Thyroid gland (tissue), 4 donors: ENCODE results near the gene HCLS1.

ENCODE experiments used
- POLR2A ChIP-seq, 2 donors: fragments of 450-650 bp; IDR thresholded peaks; one replicate each; pipeline ENCODE4 v1.6.1; 2017; ENCODE audit warnings: antibody characterized with exemption in 2 of 2, mild to moderate bottlenecking in 2 of 2, moderate library complexity in 1 of 2
- TF ChIP-seq, protein P1 (sequence below), 6 experiments: fragments of 200-600 bp in 3 of 6; fragments of 450-650 bp in 3 of 6; sonication (generic) in 3 of 6; IDR thresholded peaks; one replicate each; pipeline ENCODE4 v1.5.1; 2016 to 2019; ENCODE audit warnings: antibody characterized with exemption in 6 of 6, mild to moderate bottlenecking in 2 of 6, inconsistent platforms in 1 of 6, moderate library complexity in 1 of 6

DNA sequence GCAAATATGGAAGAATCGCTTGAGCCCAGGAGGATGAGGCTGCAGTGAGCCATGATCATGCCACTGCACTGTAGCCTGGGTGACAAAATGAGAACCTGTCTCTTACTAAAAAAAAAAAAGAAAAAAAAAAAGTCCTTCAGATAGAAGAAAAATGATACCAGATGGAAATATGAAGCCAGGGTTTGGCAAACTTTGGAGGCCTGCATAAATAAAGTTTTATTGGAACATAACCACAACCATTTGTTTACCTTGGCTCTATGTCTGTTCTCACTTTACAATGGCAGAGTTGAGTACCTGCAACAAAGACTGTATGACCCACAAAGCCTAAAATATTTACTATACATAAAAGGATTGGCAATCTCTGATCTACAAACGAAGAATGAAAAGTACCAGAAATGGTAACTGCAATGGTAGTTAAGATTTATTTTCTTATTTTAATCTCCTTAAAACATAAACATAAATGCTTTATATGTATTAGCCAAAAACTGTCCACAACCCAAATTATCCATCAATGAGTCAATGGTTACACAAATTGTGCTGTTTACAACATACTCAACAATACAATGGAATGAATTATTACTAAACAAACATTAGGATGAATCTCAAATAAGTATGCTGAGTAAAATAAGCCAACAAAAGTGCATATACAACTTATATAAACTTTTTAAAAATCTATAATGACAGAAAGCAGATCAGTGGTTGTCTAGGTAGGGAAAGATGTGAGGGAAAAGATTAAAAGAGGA is 47.0 kb upstream of the HCLS1 start:
- TF ChIP-seq, protein P1, sequence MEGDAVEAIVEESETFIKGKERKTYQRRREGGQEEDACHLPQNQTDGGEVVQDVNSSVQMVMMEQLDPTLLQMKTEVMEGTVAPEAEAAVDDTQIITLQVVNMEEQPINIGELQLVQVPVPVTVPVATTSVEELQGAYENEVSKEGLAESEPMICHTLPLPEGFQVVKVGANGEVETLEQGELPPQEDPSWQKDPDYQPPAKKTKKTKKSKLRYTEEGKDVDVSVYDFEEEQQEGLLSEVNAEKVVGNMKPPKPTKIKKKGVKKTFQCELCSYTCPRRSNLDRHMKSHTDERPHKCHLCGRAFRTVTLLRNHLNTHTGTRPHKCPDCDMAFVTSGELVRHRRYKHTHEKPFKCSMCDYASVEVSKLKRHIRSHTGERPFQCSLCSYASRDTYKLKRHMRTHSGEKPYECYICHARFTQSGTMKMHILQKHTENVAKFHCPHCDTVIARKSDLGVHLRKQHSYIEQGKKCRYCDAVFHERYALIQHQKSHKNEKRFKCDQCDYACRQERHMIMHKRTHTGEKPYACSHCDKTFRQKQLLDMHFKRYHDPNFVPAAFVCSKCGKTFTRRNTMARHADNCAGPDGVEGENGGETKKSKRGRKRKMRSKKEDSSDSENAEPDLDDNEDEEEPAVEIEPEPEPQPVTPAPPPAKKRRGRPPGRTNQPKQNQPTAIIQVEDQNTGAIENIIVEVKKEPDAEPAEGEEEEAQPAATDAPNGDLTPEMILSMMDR (IDR thresholded peaks at IDR 0.05) = no peak
- TF ChIP-seq POLR2A (IDR thresholded peaks at IDR 0.05) = no peak
